Measurements from ENCODE around the gene KLF5. TPM values are rescaled to one million over a fixed set of nuclear protein-coding genes. Genes with fewer than 3 reads are reported as not detected.

KLF5 gene
- total RNA-seq, 1 donor from 2014 or later = 0.84 TPM

DNA sequence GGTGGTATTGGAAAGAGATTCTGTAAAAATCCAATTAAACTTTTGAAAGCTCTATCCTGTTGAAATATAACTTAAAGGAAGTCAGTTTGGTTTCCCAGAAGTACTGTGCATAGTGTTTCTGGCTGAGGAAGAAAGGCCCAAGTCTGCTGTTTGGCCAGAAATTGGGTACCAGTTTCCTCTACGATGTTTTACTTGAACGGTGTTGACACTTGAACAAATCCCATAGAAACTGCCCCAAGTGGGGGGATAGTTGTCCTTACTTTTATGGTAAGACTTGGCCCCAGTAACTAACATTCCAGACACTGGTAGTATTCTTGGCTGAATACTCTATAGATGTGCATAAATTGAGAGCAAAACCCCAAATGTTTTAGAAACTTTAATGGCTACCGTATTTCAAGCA is 14.2 kb downstream of the KLF5 start:
- no peaks in the 10 kb centered on the region for H3K36me3 Mint-ChIP-seq
- TF ChIP-seq, protein P1, sequence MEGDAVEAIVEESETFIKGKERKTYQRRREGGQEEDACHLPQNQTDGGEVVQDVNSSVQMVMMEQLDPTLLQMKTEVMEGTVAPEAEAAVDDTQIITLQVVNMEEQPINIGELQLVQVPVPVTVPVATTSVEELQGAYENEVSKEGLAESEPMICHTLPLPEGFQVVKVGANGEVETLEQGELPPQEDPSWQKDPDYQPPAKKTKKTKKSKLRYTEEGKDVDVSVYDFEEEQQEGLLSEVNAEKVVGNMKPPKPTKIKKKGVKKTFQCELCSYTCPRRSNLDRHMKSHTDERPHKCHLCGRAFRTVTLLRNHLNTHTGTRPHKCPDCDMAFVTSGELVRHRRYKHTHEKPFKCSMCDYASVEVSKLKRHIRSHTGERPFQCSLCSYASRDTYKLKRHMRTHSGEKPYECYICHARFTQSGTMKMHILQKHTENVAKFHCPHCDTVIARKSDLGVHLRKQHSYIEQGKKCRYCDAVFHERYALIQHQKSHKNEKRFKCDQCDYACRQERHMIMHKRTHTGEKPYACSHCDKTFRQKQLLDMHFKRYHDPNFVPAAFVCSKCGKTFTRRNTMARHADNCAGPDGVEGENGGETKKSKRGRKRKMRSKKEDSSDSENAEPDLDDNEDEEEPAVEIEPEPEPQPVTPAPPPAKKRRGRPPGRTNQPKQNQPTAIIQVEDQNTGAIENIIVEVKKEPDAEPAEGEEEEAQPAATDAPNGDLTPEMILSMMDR (IDR thresholded peaks at IDR 0.05) = no peak
- no peak for TF ChIP-seq EZH2 (IDR thresholded peaks at IDR 0.05)
- TF ChIP-seq EZH2phosphoT487 (IDR thresholded peaks at IDR 0.05) = no peak
- H3K27me3 Mint-ChIP-seq (ENCODE audit: insufficient read depth, low read depth) = no peaks in the 10 kb centered on the region
- no peak overlapping the region for H3K4me2 ChIP-seq
- no peaks in the 10 kb centered on the region for H3K9me3 ChIP-seq (ENCODE audit: low read depth)
- H3K9me3 Mint-ChIP-seq = peaks cover 5% of the 10 kb centered on the region
- no peak overlapping the region for H3K4me3 ChIP-seq
- H3K27me3 ChIP-seq = peaks cover 19% of the 10 kb centered on the region
- H2AFZ ChIP-seq (replicated peaks) = no peak overlapping the region
- no peaks in the 10 kb centered on the region for H3K36me3 ChIP-seq
- no peak overlapping the region for H3K27ac ChIP-seq
- DNase-seq (ENCODE audit: low spot score) = no peak
- no peak overlapping the region for H3K4me3 Mint-ChIP-seq
- no peak overlapping the region for H3K27ac Mint-ChIP-seq
- no peaks in the 10 kb centered on the region for H3K79me2 ChIP-seq (ENCODE audit: low read depth)
- no peak overlapping the region for H3K9ac ChIP-seq
- no peaks in the 10 kb centered on the region for H3K4me1 ChIP-seq
- H4K20me1 ChIP-seq (ENCODE audit: low read depth) = no peaks in the 10 kb centered on the region
- peaks cover 19% of the 10 kb centered on the region for H3K4me1 Mint-ChIP-seq
- H3F3A ChIP-seq (ENCODE audit: low read depth) = no peaks in the 10 kb centered on the region

DNA sequence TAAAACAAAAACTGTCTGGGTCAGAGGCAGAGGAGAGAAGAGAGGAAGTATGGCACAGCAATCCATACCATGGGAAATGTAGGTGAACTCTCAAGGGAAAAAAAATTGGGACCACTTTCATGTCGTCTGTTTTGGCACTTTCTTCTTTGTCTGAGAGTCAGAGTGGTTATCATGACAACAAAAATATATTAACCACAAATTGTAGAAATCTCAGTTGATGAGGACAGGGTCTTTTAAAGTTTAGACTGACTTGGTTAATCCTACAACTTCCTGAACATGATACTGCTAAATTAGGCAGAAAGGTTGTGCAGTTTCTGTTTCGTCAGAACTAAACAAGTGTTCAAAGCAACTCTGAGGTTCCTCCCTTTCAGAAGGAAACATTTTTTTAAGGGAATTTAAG is 15.2 kb downstream of the KLF5 start:
- no peak overlapping the region for H3K4me3 Mint-ChIP-seq
- no peak overlapping the region for H3K4me3 ChIP-seq

DNA sequence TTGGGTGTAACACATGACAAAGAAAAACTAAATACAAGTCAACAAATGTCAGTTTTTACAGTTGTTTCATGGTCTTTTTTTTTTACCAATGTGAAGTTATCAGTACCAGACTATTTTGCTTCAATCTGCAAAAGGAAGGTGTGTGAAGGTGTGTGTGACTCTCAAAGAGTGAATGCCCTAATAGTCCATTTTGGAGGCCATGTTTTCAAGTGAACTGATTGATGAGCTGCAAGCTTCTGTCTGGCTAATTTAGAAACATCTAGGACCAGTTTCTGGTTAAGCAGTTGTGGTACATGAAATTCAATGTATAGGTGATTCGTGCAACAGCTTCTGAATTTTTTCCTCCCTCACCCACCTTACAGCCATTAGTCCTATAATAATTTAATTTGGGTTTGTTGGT is 16.1 kb downstream of the KLF5 start:
- no peak overlapping the region for H3K4me3 ChIP-seq
- peaks cover 19% of the 10 kb centered on the region for H3K4me1 Mint-ChIP-seq
- DNase-seq (ENCODE audit: low spot score) = no peak

More for the DNA sequence above, 15.2 kb downstream of the KLF5 start:
- H3K4me1 Mint-ChIP-seq = peaks cover 19% of the 10 kb centered on the region
- no peaks in the 10 kb centered on the region for H3K4me1 ChIP-seq
- no peaks in the 10 kb centered on the region for H3K9me3 ChIP-seq (ENCODE audit: low read depth)
- no peak overlapping the region for H3K27ac Mint-ChIP-seq
- no peak overlapping the region for H3K27ac ChIP-seq
- H3K9me3 Mint-ChIP-seq = peaks cover 5% of the 10 kb centered on the region
- H3K27me3 Mint-ChIP-seq (ENCODE audit: insufficient read depth, low read depth) = no peaks in the 10 kb centered on the region
- DNase-seq (ENCODE audit: low spot score) = no peak
- H3K79me2 ChIP-seq (ENCODE audit: low read depth) = no peaks in the 10 kb centered on the region
- no peak overlapping the region for H3K9ac ChIP-seq
- no peaks in the 10 kb centered on the region for H3F3A ChIP-seq (ENCODE audit: low read depth)
- H3K4me2 ChIP-seq = no peak overlapping the region
- H3K36me3 ChIP-seq = no peaks in the 10 kb centered on the region
- H2AFZ ChIP-seq (replicated peaks) = no peak overlapping the region
- peaks cover 19% of the 10 kb centered on the region for H3K27me3 ChIP-seq
- no peaks in the 10 kb centered on the region for H3K36me3 Mint-ChIP-seq
- no peaks in the 10 kb centered on the region for H4K20me1 ChIP-seq (ENCODE audit: low read depth)
- TF ChIP-seq EZH2 (IDR thresholded peaks at IDR 0.05) = no peak
- no peak for TF ChIP-seq EZH2phosphoT487 (IDR thresholded peaks at IDR 0.05)
- TF ChIP-seq, protein P1 (IDR thresholded peaks at IDR 0.05) = no peak

More for the DNA sequence above, 16.1 kb downstream of the KLF5 start:
- Histone ChIP-seq H3K79me2 (ENCODE audit: low read depth) (no peaks in the 10 kb centered on the region), H3K9me3 (ENCODE audit: low read depth) (no peaks in the 10 kb centered on the region), H3K4me1 (no peaks in the 10 kb centered on the region), H3F3A (ENCODE audit: low read depth) (no peaks in the 10 kb centered on the region), H3K27me3 (peaks cover 19% of the 10 kb centered on the region), H3K36me3 (no peaks in the 10 kb centered on the region), H4K20me1 (ENCODE audit: low read depth) (no peaks in the 10 kb centered on the region), H3K9ac (no peak overlapping the region), H2AFZ (replicated peaks) (no peak overlapping the region), H3K4me2 (no peak overlapping the region), H3K27ac (no peak overlapping the region)
- no peak overlapping the region for H3K4me3 Mint-ChIP-seq
- TF ChIP-seq EZH2 (IDR thresholded peaks at IDR 0.05) (no peak), EZH2phosphoT487 (IDR thresholded peaks at IDR 0.05) (no peak)
- TF ChIP-seq, protein P1 (IDR thresholded peaks at IDR 0.05) = no peak
- H3K27me3 Mint-ChIP-seq (ENCODE audit: insufficient read depth, low read depth) = no peaks in the 10 kb centered on the region
- no peak overlapping the region for H3K27ac Mint-ChIP-seq
- H3K9me3 Mint-ChIP-seq = peaks cover 5% of the 10 kb centered on the region
- no peaks in the 10 kb centered on the region for H3K36me3 Mint-ChIP-seq
